Loucy (cell line): ENCODE results near the gene AFF3.
"Not testable (repeated sequence)": the region's sequence is repeated elsewhere in the genome, so short reads cannot be mapped to it uniquely, and the experiment has no call there.

Experiments
- CTCF ChIP-seq: fragments of 200-600 bp; sonication (generic); conservative IDR thresholded peaks from 2 replicates; pipeline ENCODE4 v1.5.1; 2014; ENCODE audit warnings: mild to moderate bottlenecking, antibody characterized with exemption, low read length
- EZH2phosphoT487 ChIP-seq: fragments of 200-600 bp; IDR thresholded peaks from 2 replicates; pipeline ENCODE4 v1.6.1; 2018; ENCODE audit warnings: antibody characterized with exemption, mild to moderate bottlenecking, moderate library complexity, borderline replicate concordance

- TF ChIP-seq CTCF, EZH2phosphoT487: not testable (repeated sequence)
Measured at GRCh38 chr2:100102466-100103180, 39.8 kb downstream of the AFF3 start.
